SK-N-SH (cell line): ENCODE measurements around the gene GANAB. TPM values are rescaled to one million over a fixed set of nuclear protein-coding genes. Genes with fewer than 3 reads are reported as not detected.

Source experiments
- CTCF ChIA-PET: fragments of 300-600, 350-600 bp; formaldehyde crosslinking; extraction: SDS; loops from one replicate; lab custom pipeline; 2021; lab: Yijun Ruan, JAX
- POLR2A ChIA-PET: fragments of 350-600 bp; sonication (Branson Sonifier 250); formaldehyde crosslinking; extraction: SDS; loops from one replicate; lab custom pipeline; 2020; ENCODE audit warnings: antibody characterized with exemption, inconsistent platforms; lab: Yijun Ruan, JAX
- DNase-seq: peaks from one replicate; pipeline ENCODE4 v3.0.0; 2012
- H2AFZ ChIP-seq: fragments of 200-600 bp; sonication (generic); 2 replicates; pipeline ENCODE4 v1.8.1; 2016; ENCODE audit warnings: antibody characterized with exemption, mild to moderate bottlenecking, low read depth
- H3F3A ChIP-seq: fragments of 200-600 bp; sonication (generic); replicated peaks from 2 replicates; pipeline ENCODE3; 2016; ENCODE audit warnings: antibody characterized with exemption, mild to moderate bottlenecking; ENCODE audit not compliant: insufficient read depth
- H3K27ac ChIP-seq, 2 experiments: fragments of 200-500 bp in 1 of 2; fragments of 200-600 bp in 1 of 2; sonication (Bioruptor generic) in 1 of 2; sonication (generic), shearing (Covaris generic) in 1 of 2; 2 replicates each; pipeline versions ENCODE4 v1.5.1 to v1.6.1; 2014 to 2016; ENCODE audit warnings: low read depth in 2 of 2, inconsistent platforms in 1 of 2, low read length in 1 of 2, mild to moderate bottlenecking in 1 of 2, mixed read lengths in 1 of 2
- H3K27me3 ChIP-seq: fragments of 200-600 bp; sonication (generic), shearing (Covaris generic); 2 replicates; pipeline ENCODE4 v1.6.1; 2016; ENCODE audit warnings: mixed run types; ENCODE audit not compliant: insufficient read depth
- H3K36me3 ChIP-seq, 2 experiments: fragments of 200-500 bp in 1 of 2; fragments of 200-600 bp in 1 of 2; sonication (Bioruptor generic) in 1 of 2; sonication (generic) in 1 of 2; replicated peaks in 1 of 2; 2 replicates each; pipeline versions ENCODE3 to v1.5.1; 2014 to 2016; ENCODE audit warnings: low read length in 1 of 2, mild to moderate bottlenecking in 1 of 2; ENCODE audit not compliant: insufficient read depth in 2 of 2, control insufficient read depth in 1 of 2
- H3K4me1 ChIP-seq, 2 experiments: fragments of 200-500 bp in 1 of 2; fragments of 200-600 bp in 1 of 2; sonication (Bioruptor generic) in 1 of 2; sonication (generic), shearing (Covaris generic) in 1 of 2; 2 replicates each; pipeline versions ENCODE4 v1.5.1 to v1.6.1; 2014 to 2016; ENCODE audit warnings: low read depth in 1 of 2, low read length in 1 of 2, mixed run types in 1 of 2; ENCODE audit not compliant: insufficient read depth in 2 of 2, control insufficient read depth in 1 of 2
- H3K4me2 ChIP-seq: fragments of 200-600 bp; sonication (generic), shearing (Covaris generic); 2 replicates; pipeline ENCODE4 v1.6.1; 2017; ENCODE audit warnings: mixed run types
- H3K4me3 ChIP-seq, 2 experiments: fragments of 200-500 bp in 1 of 2; fragments of 200-600 bp in 1 of 2; sonication (Bioruptor generic) in 1 of 2; sonication (generic), shearing (Covaris generic) in 1 of 2; 2 replicates each; pipeline versions ENCODE4 v1.5.1 to v1.8.1; 2014 to 2016; ENCODE audit warnings: low read depth in 2 of 2, inconsistent platforms in 1 of 2, low read length in 1 of 2, mild to moderate bottlenecking in 1 of 2, mixed read lengths in 1 of 2, moderate library complexity in 1 of 2
- H3K79me2 ChIP-seq: fragments of 200-600 bp; sonication (generic); 2 replicates; pipeline ENCODE4 v1.8.1; 2017; ENCODE audit warnings: mild to moderate bottlenecking; ENCODE audit not compliant: insufficient read depth
- H3K9ac ChIP-seq: fragments of 200-600 bp; sonication (generic); 2 replicates; pipeline ENCODE4 v1.6.1; 2017; ENCODE audit warnings: mixed run types
- H3K9me2 ChIP-seq: fragments of 200-600 bp; sonication (generic); 2 replicates; pipeline ENCODE4 v1.6.1; 2017; ENCODE audit warnings: mixed run types
- H3K9me3 ChIP-seq: fragments of 200-600 bp; sonication (generic); 2 replicates; pipeline ENCODE4 v1.6.1; 2017; ENCODE audit warnings: mixed run types, mild to moderate bottlenecking, moderate library complexity
- H4K20me1 ChIP-seq: fragments of 200-600 bp; sonication (generic); 2 replicates; pipeline ENCODE4 v1.6.1; 2017; ENCODE audit warnings: mild to moderate bottlenecking, mixed run types; ENCODE audit not compliant: insufficient read depth
- CHD2 ChIP-seq: fragments of 150-350 bp; IDR thresholded peaks from 2 replicates; pipeline ENCODE4 v1.6.1; 2018; ENCODE audit warnings: low read length; ENCODE audit not compliant: partially characterized antibody
- CTCF ChIP-seq: fragments of 200-600 bp; sonication (generic); IDR thresholded peaks from 2 replicates; pipeline ENCODE4 v1.6.1; 2017; ENCODE audit warnings: antibody characterized with exemption, mild to moderate bottlenecking, moderate library complexity
- ELF1 ChIP-seq: IDR thresholded peaks from 2 replicates; pipeline ENCODE4 v1.4.0; 2012
- EP300 ChIP-seq, 2 experiments: IDR thresholded peaks; 2 replicates each; pipeline versions ENCODE4 v1.4.0 to v1.6.1; 2012; ENCODE audit warnings: borderline replicate concordance in 1 of 2, low read depth in 1 of 2, low read length in 1 of 2
- FOSL2 ChIP-seq: IDR thresholded peaks from 2 replicates; pipeline ENCODE4 v1.4.0; 2012; ENCODE audit warnings: low read depth, mild to moderate bottlenecking, moderate library complexity, borderline replicate concordance
- FOXM1 ChIP-seq: IDR thresholded peaks from 2 replicates; pipeline ENCODE4 v1.4.0; 2012; ENCODE audit warnings: low read depth, mild to moderate bottlenecking
- GABPA ChIP-seq: IDR thresholded peaks from 2 replicates; pipeline ENCODE4 v1.4.0; 2012; ENCODE audit warnings: low read depth, mild to moderate bottlenecking
- IRF3 ChIP-seq: fragments of 150-350 bp; IDR thresholded peaks from 2 replicates; pipeline ENCODE4 v1.6.1; 2016; ENCODE audit warnings: mild to moderate bottlenecking, low read depth, low read length
- JUND ChIP-seq: IDR thresholded peaks from 2 replicates; pipeline ENCODE4 v1.4.0; 2012
- MAX ChIP-seq: IDR thresholded peaks from 2 replicates; pipeline ENCODE4 v1.4.0; 2012; ENCODE audit warnings: low read depth
- MEF2A ChIP-seq: IDR thresholded peaks from 2 replicates; pipeline ENCODE4 v1.4.0; 2012; ENCODE audit warnings: low read depth, borderline replicate concordance
- MXI1 ChIP-seq: IDR thresholded peaks from 2 replicates; pipeline ENCODE4 v1.6.1; 2012; ENCODE audit warnings: mild to moderate bottlenecking, low read depth, low read length, improper control_type of control experiment
- NFIC ChIP-seq: IDR thresholded peaks from 2 replicates; pipeline ENCODE4 v1.4.0; 2012; ENCODE audit warnings: borderline replicate concordance
- PBX3 ChIP-seq: IDR thresholded peaks from 2 replicates; pipeline ENCODE4; 2012
- POLR2AphosphoS5 ChIP-seq: IDR thresholded peaks from 2 replicates; pipeline ENCODE4 v1.6.1; 2012; ENCODE audit warnings: low read depth, low read length
- RAD21 ChIP-seq: IDR thresholded peaks from 2 replicates; pipeline ENCODE4 v1.6.1; 2012; ENCODE audit warnings: mild to moderate bottlenecking, low read length
- REST ChIP-seq: IDR thresholded peaks from 2 replicates; pipeline ENCODE4 v1.6.1; 2012; ENCODE audit warnings: mild to moderate bottlenecking, low read depth, low read length, moderate library complexity
- SMC3 ChIP-seq: IDR thresholded peaks from 2 replicates; pipeline ENCODE4 v1.6.1; 2012; ENCODE audit warnings: low read depth, low read length, improper control_type of control experiment
- TAF1 ChIP-seq: IDR thresholded peaks from 2 replicates; pipeline ENCODE4 v1.6.1; 2012; ENCODE audit warnings: low read depth, mild to moderate bottlenecking, low read length, moderate library complexity, borderline replicate concordance
- YY1 ChIP-seq: IDR thresholded peaks from 2 replicates; pipeline ENCODE4 v1.4.0; 2012; ENCODE audit warnings: low read depth, mild to moderate bottlenecking
- ZBTB33 ChIP-seq: IDR thresholded peaks from 2 replicates; pipeline ENCODE4 v1.4.0; 2012; ENCODE audit warnings: low read depth, borderline replicate concordance
- WGBS: methylation state at CpG from one replicate; pipeline ENCODE4 v1.1.6; 2017; ENCODE audit warnings: low lambda C conversion rate; 5-methylcytosine and 5-hydroxymethylcytosine counted together
- polyA plus RNA-seq, 3 experiments: library from polyadenylated mRNA; depleted of rRNA; stranded (reverse); fragments of >200 nt; gene quantifications; 2 replicates each; pipeline ENCODE4 v1.2.3, GENCODE V29; 2012

GANAB gene
- polyA plus RNA-seq, 1 of the 3 experiments (the other 2 are of a cell fraction): 275 TPM

GRCh38 chr11:62621567-62622470, 24.6 kb downstream of the GANAB start, which contains the start of gene B3GAT3:
Gene B3GAT3 (minus strand): TSS chr11:62621986. CDS start chr11:62621947, 39 bp downstream.
- peaks cover 7 to 15% of the 10 kb centered on the region in 2 experiments; a peak in 3 of 4 replicates for H3K4me1 ChIP-seq
- H4K20me1 ChIP-seq: no peaks in the 10 kb centered on the region
- ChIA-PET CTCF (interaction anchor here (0.8 to 2.5 kb wide), 12 partner anchors 8 to 227 kb away, joined by 3 to 16 read pairs (median 4); partner anchors contain the start of genes ROM1, TMEM179B and TUT1), POLR2A (interaction anchor here (0.7 to 3.3 kb wide), 15 partner anchors 9 to 225 kb away, joined by 3 to 37 read pairs (median 7); partner anchors contain the start of genes C11orf98, CSKMT, EEF1G and EML3)
- DNase-seq: peak; percentile 99
- 4% methylated on average over 56 of the region's 77 CpGs for WGBS
- H3K9ac ChIP-seq: peak within 1 kb of the TSS; percentile 87
- H3K9me3 ChIP-seq: no peaks in the 10 kb centered on the region
- H3K4me2 ChIP-seq: peak within 1 kb of the TSS; percentile 94
- H3F3A ChIP-seq: peaks cover 41% of the 10 kb centered on the region
- no peaks in the 10 kb centered on the region for H3K9me2 ChIP-seq
- H3K4me3 ChIP-seq: peak within 1 kb of the TSS; percentile 77 to 92
- peaks cover 9 to 21% of the 10 kb centered on the region in 2 experiments for H3K36me3 ChIP-seq
- H2AFZ ChIP-seq: peak within 1 kb of the TSS; percentile 43; the same call in 1 of the 2 replicates
- H3K79me2 ChIP-seq: peaks cover 30% of the 10 kb centered on the region
- H3K27me3 ChIP-seq: no peaks in the 10 kb centered on the region
- peak within 1 kb of the TSS; percentile 78 to 86 for H3K27ac ChIP-seq
- TF ChIP-seq MAX (peak; percentile 99), GABPA (peak; percentile 97), IRF3 (no peak), REST (no peak), ELF1 (peak; percentile 93), CTCF (0 out of 2 replicates have a peak, but pooled peaks have one; percentile 6), YY1 (0 out of 2 replicates have a peak, but pooled peaks have one; percentile 38), MXI1 (peak; percentile 100), FOSL2 (peak; percentile 10; the same call in 1 of the 2 replicates), EP300 (IDR thresholded peaks at IDR 0.05; ENCODE audit: borderline replicate concordance in 1 of 2, low read depth in 1 of 2, low read length in 1 of 2) (0 out of 4 replicates have a peak, but pooled peaks of 1 of the 2 experiments have one; percentile 24), SMC3 (no peak), JUND (0 out of 2 replicates have a peak, but pooled peaks have one; percentile 12), RAD21 (no peak), MEF2A (no peak), ZBTB33 (peak; percentile 76), NFIC (peak; percentile 25), POLR2AphosphoS5 (peak; percentile 84), CHD2 (peak; percentile 96), FOXM1 (no peak), PBX3 (peak; percentile 48), TAF1 (peak; percentile 30; the same call in 1 of the 2 replicates)
